Spinal cord (tissue), 10 donors: ENCODE measurements around the gene VTCN1. TPM values are rescaled to one million over a fixed set of nuclear protein-coding genes. Genes with fewer than 3 reads are reported as not detected.

Experiments
- DNase-seq, 6 donors: peaks; one replicate each; pipeline versions ENCODE4 v3.0.0 to v3.0.0-alpha.2; 2013 to 2015; ENCODE audit warnings: low spot score in 6 of 6, low read depth in 4 of 6
- H3K27ac ChIP-seq: one replicate; pipeline ENCODE4 v1.5.1; 2013; ENCODE audit warnings: low read depth, low read length, control low read depth
- H3K27me3 ChIP-seq: one replicate; pipeline ENCODE4 v1.6.1; 2013; ENCODE audit warnings: low read length; ENCODE audit not compliant: control insufficient read depth, insufficient read depth
- H3K36me3 ChIP-seq: one replicate; pipeline ENCODE4 v1.6.1; 2013; ENCODE audit warnings: low read length; ENCODE audit not compliant: control insufficient read depth, insufficient read depth
- H3K4me1 ChIP-seq: one replicate; pipeline ENCODE4 v1.6.1; 2013; ENCODE audit warnings: low read length; ENCODE audit not compliant: control insufficient read depth, insufficient read depth
- H3K4me3 ChIP-seq: one replicate; pipeline ENCODE4 v1.5.1; 2013; ENCODE audit warnings: low read depth, low read length, control low read depth
- H3K9me3 ChIP-seq: one replicate; pipeline ENCODE4 v1.6.1; 2013; ENCODE audit warnings: low read length; ENCODE audit not compliant: control insufficient read depth, insufficient read depth
- WGBS: methylation state at CpG from one replicate; pipeline ENCODE4 v1.1.5; 2013; ENCODE audit warnings: missing lambda C conversion rate; ENCODE audit not compliant: insufficient coverage; 5-methylcytosine and 5-hydroxymethylcytosine counted together
- polyA plus RNA-seq, 2 donors: library from polyadenylated mRNA; unstranded; fragments of 120-200 nt; gene quantifications; one replicate each; pipeline ENCODE4 v1.2.1, GENCODE V29; 2013; ENCODE audit not compliant: insufficient read length in 2 of 2
- total RNA-seq, 2 donors: library from RNA; depleted of rRNA in 1 of 2; stranded (reverse); fragments of 120-200 nt in 1 of 2; fragments of >200 nt in 1 of 2; gene quantifications; one replicate each; pipeline versions ENCODE4 v1.2.3 to v1.2.4, GENCODE V29; 2013 to 2014
- donor health status: healthy.

Gene VTCN1
- total and polyA plus RNA-seq, 4 donors: 0.33 to 0.82 (median 0.59) TPM

- H3K9me3 ChIP-seq: no peaks in the 10 kb centered on the region
- WGBS: no CpG with 5 or more reads among the region's 2 CpGs
- no peak overlapping the region for H3K27ac ChIP-seq
- no peak overlapping the region for H3K4me3 ChIP-seq
- DNase-seq: no peak
- no peaks in the 10 kb centered on the region for H3K4me1 ChIP-seq
- H3K36me3 ChIP-seq: no peaks in the 10 kb centered on the region
- no peaks in the 10 kb centered on the region for H3K27me3 ChIP-seq
These were observed 60.4 kb downstream of the VTCN1 start for GRCh38 chr1:117150316-117150715.

- peak in 1 of 6 donors; percentile 69 for DNase-seq
- no peak overlapping the region for H3K4me3 ChIP-seq
- H3K9me3 ChIP-seq: no peaks in the 10 kb centered on the region
- no peak overlapping the region for H3K27ac ChIP-seq
- WGBS: no CpG with 5 or more reads among the region's 5 CpGs
- no peaks in the 10 kb centered on the region for H3K27me3 ChIP-seq
- no peaks in the 10 kb centered on the region for H3K4me1 ChIP-seq
- H3K36me3 ChIP-seq: no peaks in the 10 kb centered on the region
These were observed 62.7 kb downstream of the VTCN1 start for GRCh38 chr1:117147856-117148588.

- no peaks in the 10 kb centered on the region for H3K4me1 ChIP-seq
- no peak overlapping the region for H3K4me3 ChIP-seq
- DNase-seq: no peak
- no peaks in the 10 kb centered on the region for H3K27me3 ChIP-seq
- no peaks in the 10 kb centered on the region for H3K36me3 ChIP-seq
- 53% methylated on average over 3 of the region's 4 CpGs for WGBS
- H3K9me3 ChIP-seq: no peaks in the 10 kb centered on the region
- no peak overlapping the region for H3K27ac ChIP-seq
These were observed 63.3 kb downstream of the VTCN1 start for GRCh38 chr1:117147341-117147831.

DNA sequence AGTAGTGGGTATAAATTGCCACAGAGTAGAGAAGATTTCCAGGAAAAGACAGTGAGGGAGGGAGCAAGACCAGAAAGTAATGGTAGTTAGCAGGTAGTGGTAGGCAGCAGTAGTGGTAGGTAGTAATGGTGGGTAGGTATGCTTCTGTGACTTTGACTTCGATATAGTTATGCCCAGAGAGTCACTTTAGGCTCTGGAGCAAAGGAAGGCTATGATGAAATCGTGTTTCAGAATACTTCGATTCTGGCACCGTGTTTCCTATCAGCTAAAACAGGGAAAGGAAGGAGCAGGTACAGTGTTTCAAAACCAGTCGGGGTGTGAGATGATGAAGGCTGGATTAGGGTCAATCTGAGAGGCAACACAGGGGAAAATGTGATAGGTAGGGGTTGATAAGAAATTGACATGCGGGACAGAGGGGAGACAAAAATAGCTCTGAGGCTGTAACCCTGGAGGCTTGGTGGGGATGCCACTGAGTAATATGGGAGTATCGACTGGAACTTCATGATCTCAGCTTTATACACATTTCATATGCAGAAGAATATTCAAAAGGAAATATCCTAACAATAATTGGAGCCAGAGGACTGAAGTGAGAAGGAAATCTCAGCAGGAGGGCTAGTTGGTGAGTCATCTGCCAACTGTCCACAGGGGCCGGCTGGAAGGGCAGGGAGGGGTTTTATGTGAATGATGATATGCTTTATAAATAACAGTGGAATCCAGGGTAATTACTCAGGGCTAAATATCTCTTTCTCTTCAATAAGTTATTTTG, 64.0 kb downstream of the VTCN1 start:
- 93% methylated on average over 6 of the region's 8 CpGs for WGBS
- Histone ChIP-seq H3K4me3 (no peak overlapping the region), H3K9me3 (no peaks in the 10 kb centered on the region), H3K36me3 (no peaks in the 10 kb centered on the region), H3K27ac (no peak overlapping the region), H3K4me1 (no peaks in the 10 kb centered on the region), H3K27me3 (no peaks in the 10 kb centered on the region)
- no peak for DNase-seq

DNA sequence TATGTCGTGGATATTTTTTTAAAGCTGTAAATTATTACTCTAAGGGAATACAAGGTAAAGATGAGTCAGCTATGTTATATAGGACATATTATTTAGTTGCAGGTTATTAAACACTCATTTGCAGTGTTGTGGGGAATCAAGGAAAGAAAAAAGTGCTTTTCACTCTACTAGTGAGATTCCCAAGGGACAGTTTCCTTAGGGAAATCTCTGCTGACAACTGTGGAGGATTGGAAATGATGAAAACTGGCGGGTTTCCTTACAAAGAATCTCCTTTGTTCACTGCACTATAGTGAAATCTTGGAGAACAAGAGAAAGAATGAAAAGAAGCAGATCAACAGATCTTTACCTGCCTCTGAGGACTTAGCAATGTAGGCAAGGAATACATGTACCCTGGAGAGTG, 64.7 kb downstream of the VTCN1 start:
- Histone ChIP-seq H3K36me3 (no peaks in the 10 kb centered on the region), H3K4me3 (no peak overlapping the region), H3K27me3 (no peaks in the 10 kb centered on the region), H3K4me1 (no peaks in the 10 kb centered on the region), H3K9me3 (no peaks in the 10 kb centered on the region), H3K27ac (no peak overlapping the region)
- DNase-seq: peak in 1 of 6 donors; percentile 52
- WGBS: no CpG with 5 or more reads among the region's 2 CpGs

- Histone ChIP-seq H3K4me3 (no peak overlapping the region), H3K27ac (no peak overlapping the region), H3K4me1 (no peaks in the 10 kb centered on the region), H3K36me3 (no peaks in the 10 kb centered on the region), H3K9me3 (no peaks in the 10 kb centered on the region), H3K27me3 (no peaks in the 10 kb centered on the region)
- DNase-seq: peak in 1 of 6 donors; percentile 51
- no CpG with 5 or more reads among the region's 3 CpGs for WGBS
These were observed 66.9 kb downstream of the VTCN1 start for GRCh38 chr1:117143871-117144270.

DNA sequence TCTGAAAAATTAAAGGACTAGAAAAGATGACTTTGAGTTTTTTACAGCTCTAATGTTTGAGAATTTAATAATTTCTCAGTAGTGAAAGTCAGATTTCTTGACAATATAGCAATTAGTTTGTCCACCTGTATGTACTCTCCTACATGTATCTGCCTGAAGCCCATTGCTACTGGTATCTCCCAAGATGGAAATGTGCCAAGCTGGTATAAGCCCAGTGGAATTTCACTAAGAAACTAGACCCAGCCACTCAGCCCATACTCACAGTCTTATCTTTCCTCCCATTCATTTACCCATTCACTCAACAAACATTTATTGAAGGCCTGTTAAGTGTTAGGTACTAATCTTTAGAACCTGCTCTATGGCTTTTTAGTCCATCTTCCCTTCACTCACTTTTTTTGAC, 67.6 kb downstream of the VTCN1 start:
- no peaks in the 10 kb centered on the region for H3K27me3 ChIP-seq
- DNase-seq: no peak
- H3K27ac ChIP-seq: no peak overlapping the region
- H3K4me3 ChIP-seq: no peak overlapping the region
- no peaks in the 10 kb centered on the region for H3K36me3 ChIP-seq
- no peaks in the 10 kb centered on the region for H3K9me3 ChIP-seq
- no peaks in the 10 kb centered on the region for H3K4me1 ChIP-seq

- Histone ChIP-seq H3K27ac (no peak overlapping the region), H3K4me3 (no peak overlapping the region), H3K36me3 (no peaks in the 10 kb centered on the region), H3K9me3 (no peaks in the 10 kb centered on the region), H3K27me3 (no peaks in the 10 kb centered on the region), H3K4me1 (no peaks in the 10 kb centered on the region)
- WGBS: 100% methylated on average over 1 of the region's 2 CpGs
- DNase-seq: no peak
These were observed 68.5 kb downstream of the VTCN1 start for GRCh38 chr1:117142200-117142599.

GRCh38 chr1:117138561-117138960, 72.2 kb downstream of the VTCN1 start:
- Histone ChIP-seq H3K4me1 (no peaks in the 10 kb centered on the region), H3K36me3 (no peaks in the 10 kb centered on the region), H3K27ac (no peak overlapping the region), H3K4me3 (no peak overlapping the region), H3K27me3 (no peaks in the 10 kb centered on the region), H3K9me3 (no peaks in the 10 kb centered on the region)
- peak in 1 of 6 donors; percentile 38 for DNase-seq
- 83% methylated on average over 1 of the region's 1 CpG for WGBS

GRCh38 chr1:117138106-117138505, 72.6 kb downstream of the VTCN1 start:
- no peaks in the 10 kb centered on the region for H3K27me3 ChIP-seq
- WGBS: 81% methylated on average over 2 of the region's 3 CpGs
- no peaks in the 10 kb centered on the region for H3K9me3 ChIP-seq
- H3K4me1 ChIP-seq: no peaks in the 10 kb centered on the region
- DNase-seq: peak in 2 of 6 donors; percentile 35 to 60
- no peaks in the 10 kb centered on the region for H3K36me3 ChIP-seq
- H3K4me3 ChIP-seq: no peak overlapping the region
- H3K27ac ChIP-seq: no peak overlapping the region
